CD4-positive, CD25-positive, alpha-beta regulatory T cell (primary cell): Measurements from ENCODE around the gene ISY1. TPM values are rescaled to one million over a fixed set of nuclear protein-coding genes. Genes with fewer than 3 reads are reported as not detected.

Source experiments
- ATAC-seq, 2 donors: fragments of 150-1000 bp; cut with Tn5 transposase; one replicate each; pipeline ENCODE4 v1.10.0; 2021; ENCODE audit warnings: low read depth in 2 of 2, moderate number of reproducible peaks in 2 of 2, moderate library complexity in 1 of 2
- DNase-seq, 3 donors: peaks; one replicate each; pipeline versions ENCODE4 v3.0.0 to v3.0.0-alpha.2; 2012 to 2022; ENCODE audit warnings: mixed read lengths in 1 of 3
- H3K27ac ChIP-seq: one replicate; pipeline ENCODE4 v1.7.0; 2013; ENCODE audit warnings: mild to moderate bottlenecking, low read length; ENCODE audit not compliant: insufficient read depth, poor library complexity, severe bottlenecking
- H3K27me3 ChIP-seq: one replicate; pipeline ENCODE4 v1.7.0; 2013; ENCODE audit warnings: low read length; ENCODE audit not compliant: control insufficient read depth, insufficient read depth
- H3K36me3 ChIP-seq: one replicate; pipeline ENCODE4 v1.7.0; 2013; ENCODE audit warnings: mild to moderate bottlenecking, low read length, moderate library complexity; ENCODE audit not compliant: control insufficient read depth, insufficient read depth
- H3K4me1 ChIP-seq: 2 replicates; pipeline ENCODE4 v1.7.0; 2013; ENCODE audit warnings: mild to moderate bottlenecking, low read length; ENCODE audit not compliant: insufficient read depth, control insufficient read depth, poor library complexity, severe bottlenecking
- H3K4me3 ChIP-seq: one replicate; pipeline ENCODE4 v1.7.0; 2013; ENCODE audit warnings: low read depth, mild to moderate bottlenecking, low read length, moderate library complexity
- H3K9me3 ChIP-seq, 2 experiments: 1 replicate in 1 of 2; 2 replicates in 1 of 2; pipeline ENCODE4 v1.7.0; 2013; ENCODE audit warnings: low read length in 2 of 2, mild to moderate bottlenecking in 1 of 2, moderate library complexity in 1 of 2; ENCODE audit not compliant: control insufficient read depth in 2 of 2
- H3K27ac Mint-ChIP-seq, 3 donors: one replicate each; pipeline ENCODE4 v1.8.0; 2020 to 2022; ENCODE audit warnings: mild to moderate bottlenecking in 3 of 3, mixed read lengths in 3 of 3, moderate library complexity in 2 of 3
- H3K27me3 Mint-ChIP-seq: one replicate; pipeline ENCODE4 v1.8.0; 2022; ENCODE audit warnings: mild to moderate bottlenecking, mixed read lengths
- H3K36me3 Mint-ChIP-seq: one replicate; pipeline ENCODE4 v1.8.0; 2020; ENCODE audit warnings: mixed read lengths
- H3K4me1 Mint-ChIP-seq, 4 donors: one replicate each; pipeline ENCODE4 v1.8.0; 2020 to 2022; ENCODE audit warnings: mixed read lengths in 4 of 4, mild to moderate bottlenecking in 1 of 4
- H3K4me3 Mint-ChIP-seq, 4 donors: one replicate each; pipeline ENCODE4 v1.8.0; 2020 to 2022; ENCODE audit warnings: mild to moderate bottlenecking in 4 of 4, mixed read lengths in 4 of 4, moderate library complexity in 3 of 4
- H3K9me3 Mint-ChIP-seq, 7 donors: one replicate each; pipeline ENCODE4 v1.8.0; 2020 to 2022; ENCODE audit warnings: mixed read lengths in 7 of 7, mild to moderate bottlenecking in 3 of 7, moderate library complexity in 2 of 7
- polyA plus RNA-seq, 4 donors: library from polyadenylated mRNA; unstranded; fragments of 300-500 nt; fragmentation: Illumina TruSeq; gene quantifications; one replicate each; pipeline ENCODE4 v1.2.3, GENCODE V29; 2021
- total RNA-seq: library from RNA; stranded (reverse); gene quantifications from one replicate; pipeline ENCODE4 v1.2.3, GENCODE V29; 2022

The ISY1 gene
- total and polyA plus RNA-seq, 5 donors from 2014 or later: 45.8 to 109 (median 87.7) TPM

DNA sequence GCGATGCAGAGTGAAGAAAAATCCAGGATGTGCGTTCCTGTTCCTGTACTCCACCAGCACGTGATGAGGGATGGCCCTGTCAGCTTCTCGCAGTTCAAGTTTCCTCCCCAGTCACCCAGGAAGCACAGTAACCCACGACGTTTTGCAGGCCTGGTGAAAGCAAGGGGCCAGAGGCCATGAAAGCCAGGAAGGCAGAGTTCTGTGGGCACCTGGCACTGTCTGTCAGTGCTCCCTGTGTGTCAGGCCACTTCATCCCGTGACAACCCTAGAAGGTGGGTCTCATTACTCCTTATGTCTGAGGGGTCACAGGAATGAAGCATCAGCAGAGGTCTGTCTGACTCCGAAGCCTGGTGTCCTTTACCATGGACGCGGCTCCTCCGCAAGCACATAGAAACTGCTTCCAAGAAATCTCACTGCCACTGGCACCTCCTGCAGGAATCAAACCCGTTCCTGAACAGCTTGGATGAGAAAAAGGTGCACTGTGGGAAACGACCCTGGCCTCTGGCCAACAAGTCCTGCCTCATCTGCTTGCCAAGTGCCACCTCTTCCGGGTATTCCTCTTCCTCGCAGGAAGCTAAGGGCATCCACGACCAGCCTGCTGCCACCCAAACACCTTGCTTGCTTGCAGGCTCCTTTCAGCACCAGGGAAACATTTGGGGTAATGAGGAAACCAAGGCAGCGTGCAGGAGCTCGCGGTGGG lies 53.8 kb downstream of the ISY1 start:
- peaks cover 12% of the 10 kb centered on the region for H3K36me3 Mint-ChIP-seq
- H3K9me3 Mint-ChIP-seq: no peaks in the 10 kb centered on the region
- H3K4me3 ChIP-seq: no peak overlapping the region
- no peak for DNase-seq
- peak overlapping the region in 3 of 4 donors; percentile 31 to 33 (median 32) for H3K4me3 Mint-ChIP-seq
- no peaks in the 10 kb centered on the region for H3K27me3 Mint-ChIP-seq
- H3K27ac ChIP-seq: no peak overlapping the region
- peak overlapping the region in 2 of 3 donors; percentile 42 to 74 for H3K27ac Mint-ChIP-seq
- peaks cover 41% of the 10 kb centered on the region for H3K36me3 ChIP-seq
- H3K4me1 Mint-ChIP-seq: peaks cover 7 to 91% (median 47%) of the 10 kb centered on the region in 4 donors
- ATAC-seq: no peak
- H3K27me3 ChIP-seq: no peaks in the 10 kb centered on the region
- H3K4me1 ChIP-seq: peaks cover 49% of the 10 kb centered on the region
- H3K9me3 ChIP-seq: no peaks in the 10 kb centered on the region

DNA sequence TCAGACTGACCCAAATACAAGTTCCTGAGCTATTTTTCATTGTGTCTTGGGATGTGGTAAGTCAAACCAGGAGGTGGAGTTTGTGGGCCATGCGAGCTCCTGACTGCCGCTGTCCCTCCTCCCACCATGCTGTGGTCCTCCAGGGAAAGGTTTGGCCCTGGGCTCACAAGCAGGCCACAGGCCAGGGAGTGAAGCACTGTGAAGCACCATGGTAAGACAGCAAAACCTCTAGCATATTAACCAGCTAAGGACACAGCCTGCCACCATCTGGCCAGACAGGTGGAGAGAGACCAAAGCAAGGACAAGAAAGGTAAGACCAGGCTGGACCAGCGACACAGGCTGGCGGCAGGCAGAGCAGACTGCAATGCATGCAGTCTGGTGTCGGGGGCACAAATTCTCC lies 54.5 kb downstream of the ISY1 start:
- no peaks in the 10 kb centered on the region for H3K27me3 ChIP-seq
- no peaks in the 10 kb centered on the region for H3K9me3 ChIP-seq
- H3K27ac Mint-ChIP-seq: peak overlapping the region in 1 of 3 donors; percentile 69
- peaks cover 51% of the 10 kb centered on the region for H3K4me1 ChIP-seq
- H3K4me1 Mint-ChIP-seq: peaks cover 7 to 91% (median 49%) of the 10 kb centered on the region in 4 donors
- DNase-seq (no peak), ATAC-seq (no peak)
- peak overlapping the region in 2 of 4 donors; percentile 41 to 47 for H3K4me3 Mint-ChIP-seq
- no peak overlapping the region for H3K27ac ChIP-seq
- H3K36me3 Mint-ChIP-seq: peaks cover 18% of the 10 kb centered on the region
- no peaks in the 10 kb centered on the region for H3K9me3 Mint-ChIP-seq
- H3K36me3 ChIP-seq: peaks cover 42% of the 10 kb centered on the region
- H3K27me3 Mint-ChIP-seq: no peaks in the 10 kb centered on the region
- no peak overlapping the region for H3K4me3 ChIP-seq

DNA sequence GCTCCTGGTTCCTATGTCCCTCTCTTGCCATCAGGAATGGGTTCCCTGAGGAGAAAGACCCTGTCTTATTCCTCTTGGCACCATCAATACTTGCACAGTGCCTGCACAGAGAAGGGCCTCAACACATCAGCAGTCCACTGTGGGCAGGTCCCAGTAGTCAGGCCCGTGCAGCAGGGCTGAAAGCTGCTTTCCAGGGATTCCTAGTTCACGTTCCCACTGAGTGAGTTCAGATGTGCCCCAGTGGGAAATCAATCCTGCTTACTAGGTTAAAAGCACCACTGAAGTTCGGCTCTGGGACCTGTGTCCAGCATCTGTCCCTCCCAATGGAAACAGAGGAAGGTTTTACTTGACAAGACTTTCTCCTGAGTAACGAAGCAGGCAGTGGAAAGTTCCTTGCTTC lies 55.0 kb downstream of the ISY1 start:
- no peaks in the 10 kb centered on the region for H3K9me3 Mint-ChIP-seq
- DNase-seq (no peak), ATAC-seq (no peak)
- Histone ChIP-seq H3K4me3 (no peak overlapping the region), H3K27me3 (no peaks in the 10 kb centered on the region), H3K36me3 (peaks cover 42% of the 10 kb centered on the region), H3K4me1 (peaks cover 52% of the 10 kb centered on the region), H3K9me3 (no peaks in the 10 kb centered on the region), H3K27ac (no peak overlapping the region)
- H3K4me1 Mint-ChIP-seq: peaks cover 7 to 91% (median 51%) of the 10 kb centered on the region in 4 donors
- H3K27me3 Mint-ChIP-seq: no peaks in the 10 kb centered on the region
- no peak overlapping the region for H3K4me3 Mint-ChIP-seq
- peaks cover 22% of the 10 kb centered on the region for H3K36me3 Mint-ChIP-seq
- no peak overlapping the region for H3K27ac Mint-ChIP-seq

DNA sequence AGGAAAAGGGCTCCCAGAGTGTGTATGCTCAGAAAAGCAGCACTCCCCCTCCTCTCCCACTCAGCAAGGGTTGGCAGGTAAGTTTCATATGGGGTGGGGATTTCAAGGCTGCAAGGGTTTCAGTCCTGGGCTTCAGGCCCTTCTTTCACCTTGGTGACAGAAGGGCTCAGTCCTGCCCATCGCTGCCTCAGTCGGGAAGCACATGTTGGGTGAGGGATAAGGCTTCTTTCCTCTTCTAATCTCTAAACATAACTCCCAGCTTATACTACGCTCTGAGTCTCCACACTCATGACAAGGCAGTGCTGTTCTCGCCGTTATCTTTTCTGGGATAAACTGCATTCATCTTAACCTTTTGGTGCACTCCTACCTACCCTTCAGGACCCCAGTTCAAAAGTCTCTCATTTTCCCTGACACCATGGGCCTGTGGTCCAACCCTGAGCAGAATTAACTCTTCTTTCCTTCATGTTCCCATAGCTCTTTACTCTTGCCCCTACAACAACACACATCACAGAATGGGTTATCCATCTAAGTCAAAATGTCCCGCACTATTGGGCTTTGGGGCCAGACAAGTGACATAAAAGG lies 56.3 kb downstream of the ISY1 start:
- H3K4me3 Mint-ChIP-seq: peak overlapping the region in 3 of 4 donors; percentile 29 to 57 (median 56)
- Histone ChIP-seq H3K4me3 (no peak overlapping the region), H3K4me1 (peaks cover 52% of the 10 kb centered on the region), H3K27ac (no peak overlapping the region), H3K36me3 (peaks cover 44% of the 10 kb centered on the region), H3K9me3 (no peaks in the 10 kb centered on the region), H3K27me3 (no peaks in the 10 kb centered on the region)
- H3K4me1 Mint-ChIP-seq: peaks cover 13 to 93% (median 51%) of the 10 kb centered on the region in 4 donors
- H3K27ac Mint-ChIP-seq: peak overlapping the region; percentile 71 to 80 (median 78)
- no peaks in the 10 kb centered on the region for H3K9me3 Mint-ChIP-seq
- peaks cover 23% of the 10 kb centered on the region for H3K36me3 Mint-ChIP-seq
- no peaks in the 10 kb centered on the region for H3K27me3 Mint-ChIP-seq
- ATAC-seq (no peak), DNase-seq (no peak)

DNA sequence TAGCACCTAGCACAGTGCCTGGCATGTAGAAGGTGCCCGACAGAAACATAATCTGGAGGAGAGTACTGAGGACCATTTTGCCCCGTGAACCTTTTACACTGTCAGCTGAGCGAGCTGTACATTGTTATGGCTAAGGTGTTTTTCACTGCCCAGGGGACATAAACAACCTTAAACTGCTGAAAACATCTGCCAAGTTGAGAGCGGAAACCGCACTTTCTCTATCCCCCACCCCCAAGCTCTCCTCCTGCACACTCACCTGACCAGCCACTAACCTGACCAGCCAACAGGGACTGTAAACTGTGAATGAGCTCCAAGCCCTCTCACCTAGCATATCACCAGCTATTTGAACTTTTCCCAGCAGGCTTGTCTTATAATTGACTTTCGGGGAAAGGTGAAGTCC lies 56.8 kb downstream of the ISY1 start:
- Mint-ChIP-seq H3K4me1 (peaks cover 15 to 94% (median 52%) of the 10 kb centered on the region in 4 donors), H3K27me3 (no peaks in the 10 kb centered on the region), H3K9me3 (no peaks in the 10 kb centered on the region), H3K27ac (peak overlapping the region; percentile 71 to 89 (median 80)), H3K36me3 (peaks cover 24% of the 10 kb centered on the region), H3K4me3 (peak overlapping the region in 3 of 4 donors; percentile 21 to 56 (median 50))
- ATAC-seq (no peak), DNase-seq (no peak)
- no peak overlapping the region for H3K4me3 ChIP-seq
- no peaks in the 10 kb centered on the region for H3K27me3 ChIP-seq
- H3K27ac ChIP-seq: no peak overlapping the region
- H3K4me1 ChIP-seq: peaks cover 52% of the 10 kb centered on the region
- H3K9me3 ChIP-seq: no peaks in the 10 kb centered on the region
- peaks cover 44% of the 10 kb centered on the region for H3K36me3 ChIP-seq

DNA sequence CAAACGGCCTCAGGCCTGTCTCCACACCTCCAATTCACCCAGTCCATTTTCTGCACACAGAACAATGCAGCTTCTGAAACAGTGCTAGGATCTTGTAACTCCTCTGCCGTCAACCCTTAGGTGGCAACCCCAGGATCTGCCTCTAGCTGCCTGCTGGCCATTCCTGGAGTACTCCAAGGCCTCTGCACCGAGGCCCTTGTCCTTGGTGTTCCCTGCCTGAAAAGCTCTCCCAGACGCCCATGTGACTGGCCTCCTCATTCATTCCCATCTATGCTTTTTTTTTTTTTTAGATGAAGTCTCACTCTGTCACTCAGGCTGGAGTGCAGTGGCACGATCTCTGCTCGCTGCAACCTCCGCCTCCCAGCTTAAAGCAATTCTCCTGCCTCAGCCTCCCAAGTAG lies 57.6 kb downstream of the ISY1 start:
- peak overlapping the region in 2 of 3 donors; percentile 69 to 80 for H3K27ac Mint-ChIP-seq
- H3K4me1 Mint-ChIP-seq: peaks cover 18 to 89% (median 51%) of the 10 kb centered on the region in 4 donors
- Histone ChIP-seq H3K9me3 (no peaks in the 10 kb centered on the region), H3K27me3 (no peaks in the 10 kb centered on the region), H3K27ac (peak overlapping the region; percentile 34), H3K4me1 (peaks cover 52% of the 10 kb centered on the region), H3K36me3 (peaks cover 39% of the 10 kb centered on the region), H3K4me3 (no peak overlapping the region)
- ATAC-seq (no peak), DNase-seq (no peak)
- peak overlapping the region in 2 of 4 donors; percentile 49 to 63 for H3K4me3 Mint-ChIP-seq
- no peaks in the 10 kb centered on the region for H3K27me3 Mint-ChIP-seq
- no peaks in the 10 kb centered on the region for H3K9me3 Mint-ChIP-seq
- peaks cover 26% of the 10 kb centered on the region for H3K36me3 Mint-ChIP-seq

DNA sequence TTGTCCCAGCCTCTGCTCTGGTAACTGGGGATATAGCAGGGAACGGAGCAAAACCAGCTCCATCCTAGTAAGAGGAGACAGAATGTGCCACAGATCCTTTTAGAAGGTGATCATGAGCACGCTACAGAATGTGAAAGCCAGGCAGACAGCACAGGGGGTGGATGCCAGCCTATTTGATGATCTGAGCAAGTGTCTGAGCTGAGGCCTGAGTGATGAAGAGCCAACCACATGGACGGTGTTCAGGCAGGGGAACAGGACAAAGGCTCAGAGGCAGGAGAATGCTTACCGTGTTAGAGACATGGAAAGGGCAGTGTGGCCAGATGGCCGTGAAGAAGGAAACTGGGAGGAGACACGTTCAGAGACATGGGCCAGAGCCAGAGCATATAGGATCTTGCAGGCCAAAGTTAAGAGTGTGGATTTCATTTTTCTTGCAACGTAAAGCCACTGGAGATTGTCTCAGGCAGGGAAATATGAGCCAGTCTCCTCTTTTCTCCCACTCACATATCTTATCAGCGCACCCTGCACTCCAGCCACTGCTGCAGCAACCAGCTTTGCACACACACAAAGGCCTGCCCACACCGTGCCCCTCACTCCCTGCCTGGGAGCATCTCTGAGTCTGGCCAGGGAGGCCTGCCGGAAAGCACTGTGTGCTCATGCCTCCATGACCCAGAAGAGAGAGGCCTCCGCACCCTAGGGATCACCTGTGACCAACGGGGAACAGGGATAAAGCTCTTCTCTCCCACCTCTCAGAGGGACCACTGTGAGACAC lies 59.3 kb downstream of the ISY1 start:
- H3K27ac Mint-ChIP-seq: peak overlapping the region; percentile 66 to 93 (median 77)
- Histone ChIP-seq H3K4me1 (peaks cover 35% of the 10 kb centered on the region), H3K27me3 (no peaks in the 10 kb centered on the region), H3K36me3 (peaks cover 32% of the 10 kb centered on the region), H3K4me3 (no peak overlapping the region), H3K9me3 (no peaks in the 10 kb centered on the region), H3K27ac (peak overlapping the region; percentile 8)
- peaks cover 32 to 89% (median 60%) of the 10 kb centered on the region in 4 donors for H3K4me1 Mint-ChIP-seq
- H3K27me3 Mint-ChIP-seq: no peaks in the 10 kb centered on the region
- DNase-seq (no peak), ATAC-seq (no peak)
- H3K9me3 Mint-ChIP-seq: no peaks in the 10 kb centered on the region
- peaks cover 35% of the 10 kb centered on the region for H3K36me3 Mint-ChIP-seq
- peak overlapping the region in 3 of 4 donors; percentile 29 to 66 (median 40) for H3K4me3 Mint-ChIP-seq
